HG02943 (cell line): Measurements from ENCODE around the gene UNC5A.
"Not testable (repeated sequence)": the region's sequence is repeated elsewhere in the genome, so short reads cannot be mapped to it uniquely, and the experiment has no call there.

ENCODE experiments used
- ATAC-seq: cut with Tn5 transposase; IDR thresholded peaks from one replicate; pipeline ENCODE4 v1.9.1; 2021; ENCODE audit warnings: mild to moderate bottlenecking, low read depth, moderate library complexity; ENCODE audit not compliant: unreplicated experiment

Gene UNC5A

GRCh38 chr5:176860381-176860780, 50.0 kb downstream of the UNC5A start:
- no peak for ATAC-seq

GRCh38 chr5:176861276-176861675, 50.9 kb downstream of the UNC5A start:
- no peak for ATAC-seq

GRCh38 chr5:176862330-176862995, 52.1 kb downstream of the UNC5A start:
- ATAC-seq, result no peak

- ATAC-seq, result no peak
These were observed 52.8 kb downstream of the UNC5A start for GRCh38 chr5:176863041-176863764.

GRCh38 chr5:176863765-176864098, 53.4 kb downstream of the UNC5A start:
- ATAC-seq, result no peak

- no peak for ATAC-seq
These were observed 54.4 kb downstream of the UNC5A start for GRCh38 chr5:176864755-176865154.

GRCh38 chr5:176865964-176866363, 55.6 kb downstream of the UNC5A start:
- no peak for ATAC-seq

GRCh38 chr5:176866707-176867310, 56.5 kb downstream of the UNC5A start:
- no peak for ATAC-seq

- ATAC-seq, result no peak
These were observed 57.8 kb downstream of the UNC5A start for GRCh38 chr5:176868126-176868525.

- no peak for ATAC-seq
These were observed 58.4 kb downstream of the UNC5A start for GRCh38 chr5:176868731-176869130.

GRCh38 chr5:176869501-176870109, 59.2 kb downstream of the UNC5A start:
- ATAC-seq, result no peak

GRCh38 chr5:176870110-176870591, 59.8 kb downstream of the UNC5A start:
- ATAC-seq, result no peak

GRCh38 chr5:176870644-176871043, 60.3 kb downstream of the UNC5A start:
- ATAC-seq, result not testable (repeated sequence)

- not testable (repeated sequence) for ATAC-seq
These were observed 62.2 kb downstream of the UNC5A start for GRCh38 chr5:176872586-176872985.

- not testable (repeated sequence) for ATAC-seq
These were observed 62.7 kb downstream of the UNC5A start for GRCh38 chr5:176873011-176873410.

- ATAC-seq, result no peak
These were observed 63.3 kb downstream of the UNC5A start for GRCh38 chr5:176873541-176874172.

- no peak for ATAC-seq
These were observed 63.9 kb downstream of the UNC5A start for GRCh38 chr5:176874198-176874780.

- no peak for ATAC-seq
These were observed 64.7 kb downstream of the UNC5A start for GRCh38 chr5:176875014-176875550.

- no peak for ATAC-seq
These were observed 65.6 kb downstream of the UNC5A start for GRCh38 chr5:176875783-176876505.
